GM23248 (cell line): Measurements from ENCODE around the gene MTMR1. TPM values are rescaled to one million over a fixed set of nuclear protein-coding genes. Genes with fewer than 3 reads are reported as not detected.

ENCODE experiments used
- DNase-seq: peaks from one replicate; pipeline ENCODE4 v3.0.0-alpha.2; 2015
- H2AFZ ChIP-seq: fragments of 200-600 bp; sonication (generic); 2 replicates; pipeline ENCODE4 v1.6.1; 2016; ENCODE audit warnings: antibody characterized with exemption
- H3F3A ChIP-seq: fragments of 200-600 bp; sonication (generic); 2 replicates; pipeline ENCODE4 v1.6.1; 2016; ENCODE audit warnings: mild to moderate bottlenecking, antibody characterized with exemption, mixed run types; ENCODE audit not compliant: insufficient read depth
- H3K27ac ChIP-seq: fragments of 200-600 bp; sonication (generic); 2 replicates; pipeline ENCODE4 v1.5.1; 2016; ENCODE audit warnings: mild to moderate bottlenecking
- H3K27me3 ChIP-seq: fragments of 200-600 bp; sonication (generic); replicated peaks from 2 replicates; pipeline ENCODE4 v1.6.1; 2016; ENCODE audit warnings: mild to moderate bottlenecking; ENCODE audit not compliant: insufficient read depth
- H3K36me3 ChIP-seq: fragments of 200-600 bp; sonication (generic); 2 replicates; pipeline ENCODE4 v1.6.1; 2016; ENCODE audit warnings: low read depth, mild to moderate bottlenecking
- H3K4me1 ChIP-seq: fragments of 200-600 bp; sonication (generic); 2 replicates; pipeline ENCODE4 v1.6.1; 2016; ENCODE audit warnings: mild to moderate bottlenecking; ENCODE audit not compliant: insufficient read depth
- H3K4me2 ChIP-seq: fragments of 200-600 bp; sonication (generic); one replicate; pipeline ENCODE4 v1.6.1; 2016; ENCODE audit warnings: mild to moderate bottlenecking; ENCODE audit not compliant: unreplicated experiment
- H3K4me3 ChIP-seq: fragments of 200-600 bp; sonication (generic); 2 replicates; pipeline ENCODE4 v1.5.1; 2016; ENCODE audit warnings: mild to moderate bottlenecking
- H3K79me2 ChIP-seq: fragments of 200-600 bp; sonication (generic); 2 replicates; pipeline ENCODE4 v1.6.1; 2016; ENCODE audit warnings: mild to moderate bottlenecking; ENCODE audit not compliant: insufficient read depth
- H3K9ac ChIP-seq: fragments of 200-600 bp; sonication (generic); 2 replicates; pipeline ENCODE4 v1.6.1; 2016; ENCODE audit warnings: mild to moderate bottlenecking
- H3K9me2 ChIP-seq: fragments of 200-600 bp; sonication (generic); 2 replicates; pipeline ENCODE4 v1.6.1; 2016; ENCODE audit warnings: mixed run types, mild to moderate bottlenecking, moderate library complexity; ENCODE audit not compliant: insufficient read depth
- H3K9me3 ChIP-seq: fragments of 200-600 bp; sonication (generic); one replicate; pipeline ENCODE4 v1.6.1; 2017; ENCODE audit warnings: low read depth
- H4K20me1 ChIP-seq: fragments of 200-600 bp; sonication (generic); 2 replicates; pipeline ENCODE4 v1.6.0; 2016; ENCODE audit not compliant: insufficient read depth
- EZH2 ChIP-seq: fragments of 200-600 bp; sonication (generic); IDR thresholded peaks from 2 replicates; pipeline ENCODE4 v1.6.1; 2018; ENCODE audit warnings: antibody characterized with exemption, mild to moderate bottlenecking; ENCODE audit not compliant: insufficient read depth, poor library complexity, severe bottlenecking
- EZH2phosphoT487 ChIP-seq: fragments of 200-600 bp; sonication (generic); IDR thresholded peaks from 2 replicates; pipeline ENCODE4 v1.6.1; 2018; ENCODE audit warnings: antibody characterized with exemption, moderate library complexity, mild to moderate bottlenecking, low read depth; ENCODE audit not compliant: insufficient read depth
- WGBS, 2 experiments: methylation state at CpG; one replicate each; pipeline ENCODE4 v1.1.6; 2015 to 2017; ENCODE audit warnings: low lambda C conversion rate in 2 of 2, low coverage in 1 of 2; ENCODE audit errors: missing lambda C conversion rate in 2 of 2; 5-methylcytosine and 5-hydroxymethylcytosine counted together
- in situ Hi-C: fragments of 300-500 bp; cut with MboI; formaldehyde crosslinking; loops from 2 replicates; pipeline ENCODE4 v1.15.0; 2020
- polyA plus RNA-seq: library from polyadenylated mRNA; unstranded; fragments of >200 nt; fragmentation: Nextera tagmentation; extraction: Ambion mirVana; gene quantifications from 2 replicates; pipeline ENCODE4 v1.2.1, GENCODE V29; 2016
- total RNA-seq: library from RNA; depleted of rRNA; stranded (reverse); fragments of >200 nt; shearing (Covaris generic); gene quantifications from 2 replicates; pipeline ENCODE4 v1.2.3, GENCODE V29; 2014

Gene MTMR1
- total and polyA plus RNA-seq, 2 experiments from 2014 or later: 2.7 to 12.8 TPM

GRCh38 chrX:150759568-150760416 lies 66.6 kb downstream of the MTMR1 start:
- Histone ChIP-seq H3K9ac (no peak overlapping the region), H3K4me3 (no peak overlapping the region), H3K27me3 (no peaks in the 10 kb centered on the region), H4K20me1 (no peaks in the 10 kb centered on the region), H3K9me2 (no peaks in the 10 kb centered on the region), H3K36me3 (no peaks in the 10 kb centered on the region), H3K9me3 (no peaks in the 10 kb centered on the region), H3K27ac (no peak overlapping the region), H2AFZ (no peak overlapping the region), H3K4me2 (no peak overlapping the region), H3K4me1 (no peaks in the 10 kb centered on the region), H3F3A (no peaks in the 10 kb centered on the region), H3K79me2 (no peaks in the 10 kb centered on the region)
- WGBS, 2 experiments: 84 to 94% methylated on average over 10 to 22 of the region's 22 CpGs
- TF ChIP-seq EZH2 (no peak), EZH2phosphoT487 (no peak)
- in situ Hi-C loops: no loop called here
- no peak for DNase-seq

- H3K9ac ChIP-seq: no peak overlapping the region
- no peaks in the 10 kb centered on the region for H3K36me3 ChIP-seq
- in situ Hi-C loops: no loop called here
- 76 to 80% methylated on average over 7 of the region's 7 CpGs for WGBS, 2 experiments
- no peaks in the 10 kb centered on the region for H3K79me2 ChIP-seq
- H3K4me2 ChIP-seq: no peak overlapping the region
- no peak overlapping the region for H2AFZ ChIP-seq
- H4K20me1 ChIP-seq: no peaks in the 10 kb centered on the region
- no peaks in the 10 kb centered on the region for H3K9me3 ChIP-seq
- H3K27ac ChIP-seq: no peak overlapping the region
- DNase-seq: no peak
- no peaks in the 10 kb centered on the region for H3K4me1 ChIP-seq
- H3K27me3 ChIP-seq: no peaks in the 10 kb centered on the region
- TF ChIP-seq EZH2phosphoT487: no peak
- no peak for TF ChIP-seq EZH2
- H3F3A ChIP-seq: no peaks in the 10 kb centered on the region
- H3K4me3 ChIP-seq: no peak overlapping the region
- H3K9me2 ChIP-seq: no peaks in the 10 kb centered on the region
These were observed 68.1 kb downstream of the MTMR1 start for GRCh38 chrX:150761176-150761818.

- Histone ChIP-seq H3K27me3 (no peaks in the 10 kb centered on the region), H3K36me3 (no peaks in the 10 kb centered on the region), H3K4me2 (no peak overlapping the region), H3K79me2 (no peaks in the 10 kb centered on the region), H3K9me3 (no peaks in the 10 kb centered on the region), H3K4me1 (no peaks in the 10 kb centered on the region; the same call in 1 of the 2 replicates), H3F3A (no peaks in the 10 kb centered on the region), H3K4me3 (no peak overlapping the region), H2AFZ (no peak overlapping the region), H3K9me2 (no peaks in the 10 kb centered on the region), H4K20me1 (no peaks in the 10 kb centered on the region), H3K27ac (no peak overlapping the region), H3K9ac (no peak overlapping the region)
- in situ Hi-C loops: no loop called here
- TF ChIP-seq EZH2phosphoT487: no peak
- no peak for TF ChIP-seq EZH2
- 92 to 96% methylated on average over 3 to 8 of the region's 8 CpGs for WGBS, 2 experiments
- DNase-seq: no peak
These were observed 68.6 kb downstream of the MTMR1 start for GRCh38 chrX:150761819-150762216.

- no peaks in the 10 kb centered on the region for H3K27me3 ChIP-seq
- no peak overlapping the region for H3K27ac ChIP-seq
- H3K4me2 ChIP-seq: no peak overlapping the region
- DNase-seq: no peak
- WGBS, 2 experiments: 69 to 80% methylated on average over 13 to 24 of the region's 36 CpGs
- H3K79me2 ChIP-seq: no peaks in the 10 kb centered on the region
- TF ChIP-seq EZH2 (no peak), EZH2phosphoT487 (no peak)
- no peaks in the 10 kb centered on the region for H3K9me3 ChIP-seq
- in situ Hi-C loops: no loop called here
- no peak overlapping the region for H2AFZ ChIP-seq
- H3K9me2 ChIP-seq: no peaks in the 10 kb centered on the region
- H4K20me1 ChIP-seq: no peaks in the 10 kb centered on the region
- H3K4me1 ChIP-seq: peaks cover 6% of the 10 kb centered on the region
- no peaks in the 10 kb centered on the region for H3F3A ChIP-seq
- H3K4me3 ChIP-seq: no peak overlapping the region
- no peak overlapping the region for H3K9ac ChIP-seq
- H3K36me3 ChIP-seq: no peaks in the 10 kb centered on the region
These were observed 69.3 kb downstream of the MTMR1 start for GRCh38 chrX:150762258-150763165.
